BJ (cell line): ENCODE measurements around the gene OR11L1. TPM values are rescaled to one million over a fixed set of nuclear protein-coding genes. Genes with fewer than 3 reads are reported as not detected.

Source experiments
- CTCF ChIA-PET: fragments of 350-600 bp; formaldehyde crosslinking; extraction: SDS; loops from one replicate; lab custom pipeline; 2021; ENCODE audit warnings: antibody characterized with exemption, inconsistent platforms; lab: Yijun Ruan, JAX
- POLR2A ChIA-PET: fragments of 300-600 bp; sonication (Branson Sonifier 250); formaldehyde crosslinking; extraction: SDS; loops from one replicate; lab custom pipeline; 2021; ENCODE audit warnings: antibody characterized with exemption; lab: Charles Lee
- DNase-seq: peaks from one replicate; pipeline ENCODE4 v3.0.0-alpha.2; 2011; ENCODE audit warnings: low read depth
- H3K27me3 ChIP-seq: 2 replicates; pipeline ENCODE4 v1.6.0; 2011; ENCODE audit warnings: low read length; ENCODE audit not compliant: control insufficient read depth, insufficient read depth
- H3K36me3 ChIP-seq: 2 replicates; pipeline ENCODE4 v1.5.1; 2011; ENCODE audit warnings: low read length; ENCODE audit not compliant: control insufficient read depth, insufficient read depth
- H3K4me3 ChIP-seq: 2 replicates; pipeline ENCODE4 v1.5.1; 2011; ENCODE audit warnings: low read depth, mild to moderate bottlenecking, control low read depth, low read length
- polyA plus RNA-seq: library from polyadenylated mRNA; depleted of rRNA; stranded (reverse); fragments of >200 nt; gene quantifications from 2 replicates; pipeline ENCODE4 v1.2.3, GENCODE V29; 2011
- TF ChIP-seq, protein P1 (sequence below): IDR thresholded peaks from 2 replicates; pipeline ENCODE4 v1.5.1; 2011; ENCODE audit warnings: low read depth, mild to moderate bottlenecking, control low read depth, inconsistent platforms, low read length, moderate library complexity; ENCODE audit not compliant: insufficient read depth

OR11L1 gene
- polyA plus RNA-seq, 1 experiment: not detected

DNA sequence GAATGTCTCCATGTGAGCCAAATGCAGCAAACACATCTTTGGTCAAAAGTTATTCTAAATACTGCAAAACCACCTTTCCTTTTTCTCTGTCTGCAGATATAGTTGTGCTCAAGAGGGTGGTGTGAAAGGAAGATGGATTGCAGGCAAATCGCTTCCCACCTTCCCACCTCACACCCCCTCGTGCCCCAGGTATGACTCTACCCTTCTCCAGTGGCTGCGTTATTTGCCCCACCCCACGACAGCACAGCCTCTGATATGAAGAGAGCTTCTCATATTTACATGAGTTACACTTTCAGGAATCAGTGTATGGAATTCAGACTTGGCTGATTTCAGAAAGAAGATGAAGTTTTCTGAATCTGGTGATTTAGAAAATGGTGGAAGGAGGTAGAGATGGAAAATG lies 21.1 kb upstream of the OR11L1 start:
- no peak for DNase-seq
- Histone ChIP-seq H3K4me3 (no peak overlapping the region), H3K27me3 (no peaks in the 10 kb centered on the region), H3K36me3 (no peaks in the 10 kb centered on the region)
- ChIA-PET POLR2A (no interaction called here), CTCF (no interaction called here)
- TF ChIP-seq, protein P1, sequence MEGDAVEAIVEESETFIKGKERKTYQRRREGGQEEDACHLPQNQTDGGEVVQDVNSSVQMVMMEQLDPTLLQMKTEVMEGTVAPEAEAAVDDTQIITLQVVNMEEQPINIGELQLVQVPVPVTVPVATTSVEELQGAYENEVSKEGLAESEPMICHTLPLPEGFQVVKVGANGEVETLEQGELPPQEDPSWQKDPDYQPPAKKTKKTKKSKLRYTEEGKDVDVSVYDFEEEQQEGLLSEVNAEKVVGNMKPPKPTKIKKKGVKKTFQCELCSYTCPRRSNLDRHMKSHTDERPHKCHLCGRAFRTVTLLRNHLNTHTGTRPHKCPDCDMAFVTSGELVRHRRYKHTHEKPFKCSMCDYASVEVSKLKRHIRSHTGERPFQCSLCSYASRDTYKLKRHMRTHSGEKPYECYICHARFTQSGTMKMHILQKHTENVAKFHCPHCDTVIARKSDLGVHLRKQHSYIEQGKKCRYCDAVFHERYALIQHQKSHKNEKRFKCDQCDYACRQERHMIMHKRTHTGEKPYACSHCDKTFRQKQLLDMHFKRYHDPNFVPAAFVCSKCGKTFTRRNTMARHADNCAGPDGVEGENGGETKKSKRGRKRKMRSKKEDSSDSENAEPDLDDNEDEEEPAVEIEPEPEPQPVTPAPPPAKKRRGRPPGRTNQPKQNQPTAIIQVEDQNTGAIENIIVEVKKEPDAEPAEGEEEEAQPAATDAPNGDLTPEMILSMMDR: no peak

DNA sequence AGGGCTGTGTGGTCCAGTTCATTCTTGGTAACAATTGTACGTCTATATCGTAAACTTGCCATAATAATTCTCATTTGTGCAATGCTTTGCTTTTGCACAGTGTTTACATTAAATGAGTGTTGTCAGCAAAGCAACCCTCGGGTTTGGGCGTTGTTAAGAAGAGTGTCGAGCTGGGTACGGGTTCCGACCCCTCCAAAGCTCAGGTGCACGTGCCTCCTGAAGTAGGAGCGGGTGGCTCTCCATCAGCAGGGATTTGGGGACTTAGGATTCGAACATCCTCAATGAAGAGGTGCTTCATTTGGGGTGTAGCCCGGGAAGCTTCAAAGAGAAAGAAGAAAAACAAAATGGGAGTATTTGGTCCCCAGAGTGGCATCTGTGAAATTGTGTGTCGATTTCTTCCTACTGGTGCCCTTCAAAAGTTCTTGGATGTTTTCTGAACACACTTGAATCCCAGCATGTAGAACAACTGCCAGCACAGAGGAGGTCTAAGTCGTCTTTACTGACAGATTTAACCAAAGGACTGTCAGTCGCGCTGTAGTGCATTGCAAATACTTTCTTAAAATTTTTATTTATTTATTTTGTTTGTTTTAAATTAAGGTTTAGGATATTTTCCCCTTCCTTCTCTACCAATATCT lies 16.4 kb upstream of the OR11L1 start:
- Histone ChIP-seq H3K4me3 (no peak overlapping the region), H3K27me3 (no peaks in the 10 kb centered on the region), H3K36me3 (no peaks in the 10 kb centered on the region)
- POLR2A ChIA-PET: no interaction called here
- CTCF ChIA-PET: no interaction called here
- TF ChIP-seq, protein P1: no peak
- DNase-seq: no peak

DNA sequence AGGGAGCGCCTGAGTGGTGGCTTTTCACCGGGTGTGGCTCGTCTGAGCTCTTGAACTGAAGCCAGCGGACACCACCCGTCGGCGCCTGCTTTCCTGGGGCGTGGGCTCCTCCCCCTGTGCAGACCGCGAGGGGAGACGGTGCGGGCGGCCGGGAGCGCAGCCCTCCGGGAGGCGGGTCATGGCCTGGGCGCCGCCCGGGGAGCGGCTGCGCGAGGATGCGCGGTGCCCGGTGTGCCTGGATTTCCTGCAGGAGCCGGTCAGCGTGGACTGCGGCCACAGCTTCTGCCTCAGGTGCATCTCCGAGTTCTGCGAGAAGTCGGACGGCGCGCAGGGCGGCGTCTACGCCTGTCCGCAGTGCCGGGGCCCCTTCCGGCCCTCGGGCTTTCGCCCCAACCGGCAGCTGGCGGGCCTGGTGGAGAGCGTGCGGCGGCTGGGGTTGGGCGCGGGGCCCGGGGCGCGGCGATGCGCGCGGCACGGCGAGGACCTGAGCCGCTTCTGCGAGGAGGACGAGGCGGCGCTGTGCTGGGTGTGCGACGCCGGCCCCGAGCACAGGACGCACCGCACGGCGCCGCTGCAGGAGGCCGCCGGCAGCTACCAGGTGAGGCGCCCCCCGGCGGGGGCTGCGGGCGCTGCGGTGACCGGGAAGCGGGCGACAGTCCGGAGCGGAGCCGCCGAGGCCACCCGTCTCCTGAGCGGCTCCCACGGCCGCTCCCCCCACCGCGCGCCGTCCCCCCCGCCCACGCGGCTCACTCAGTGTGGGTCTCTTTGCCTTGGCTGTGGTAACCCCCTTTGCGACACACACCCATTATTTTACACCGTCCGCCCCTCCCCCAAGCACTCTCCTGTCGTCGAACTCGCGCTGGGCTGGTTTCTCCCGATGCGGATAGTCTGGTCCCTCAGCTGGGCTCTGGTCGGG lies 15.6 kb upstream of the OR11L1 start, which contains the start of gene TRIM58:
TRIM58 (plus strand) TSS at position 119 of the 916 bp plus-strand sequence; CDS start at position 179, 60 bp downstream.
- TF ChIP-seq, protein P1: no peak
- no peak for DNase-seq
- Histone ChIP-seq H3K36me3 (no peaks in the 10 kb centered on the region), H3K4me3 (no peak within 1 kb of the TSS), H3K27me3 (no peaks in the 10 kb centered on the region)
- ChIA-PET POLR2A (no interaction called here), CTCF (no interaction called here)

DNA sequence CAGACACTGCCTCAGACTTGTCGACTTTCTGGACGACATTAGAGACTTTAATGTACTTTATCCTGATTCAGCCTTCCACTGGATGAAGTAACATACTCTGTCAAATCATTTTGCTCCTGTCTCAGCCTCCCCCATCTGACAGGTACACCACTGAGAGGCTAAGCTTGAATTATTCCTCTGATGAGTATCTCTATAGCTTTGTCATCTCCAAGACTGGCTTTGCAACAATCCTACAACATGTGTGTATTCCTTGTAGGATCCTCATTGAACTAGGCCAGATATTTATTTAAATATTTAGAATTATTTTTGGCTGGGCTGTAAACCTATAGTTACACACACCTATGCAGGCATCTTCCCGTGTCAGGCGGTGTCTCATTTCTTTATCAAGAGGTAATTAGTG lies 14.2 kb upstream of the OR11L1 start:
- ChIA-PET CTCF (no interaction called here), POLR2A (no interaction called here)
- TF ChIP-seq, protein P1: no peak
- Histone ChIP-seq H3K4me3 (no peak overlapping the region), H3K36me3 (no peaks in the 10 kb centered on the region), H3K27me3 (no peaks in the 10 kb centered on the region)
- DNase-seq: no peak

DNA sequence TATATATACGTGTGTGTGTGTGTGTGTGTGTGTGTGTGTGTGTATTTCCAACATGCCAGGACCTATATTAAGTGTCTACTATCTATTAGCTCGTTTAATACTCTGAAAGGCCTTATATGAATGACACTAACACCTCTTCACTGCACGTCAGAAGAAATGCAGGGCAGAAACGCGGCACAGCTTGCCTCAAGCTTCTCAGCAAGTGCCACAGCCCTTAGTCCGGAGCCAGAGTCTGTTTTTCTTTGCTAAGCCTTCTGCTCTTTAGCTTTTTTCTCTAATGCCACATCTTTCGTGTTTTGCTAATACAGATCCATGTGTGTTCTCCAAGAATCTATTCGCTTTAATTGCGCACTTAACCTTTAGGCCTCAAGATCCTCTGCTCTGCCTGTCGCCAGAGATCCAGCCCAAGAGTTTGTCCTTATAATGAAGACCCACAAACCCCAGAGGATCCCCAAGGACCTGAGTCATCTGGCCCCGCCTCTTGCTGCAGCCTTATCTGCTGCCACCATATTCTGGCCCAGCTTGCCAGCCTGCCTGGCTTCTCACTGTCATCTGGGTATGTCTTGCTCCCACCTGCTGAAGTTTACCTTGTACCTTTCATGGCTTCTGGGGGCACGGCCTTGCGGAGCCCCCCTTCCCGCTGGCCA lies 13.3 kb upstream of the OR11L1 start:
- ChIA-PET CTCF (no interaction called here), POLR2A (no interaction called here)
- no peak overlapping the region for H3K4me3 ChIP-seq
- H3K27me3 ChIP-seq: no peaks in the 10 kb centered on the region
- TF ChIP-seq, protein P1: no peak
- no peak for DNase-seq
- no peaks in the 10 kb centered on the region for H3K36me3 ChIP-seq
